NK-92 (cell line): ENCODE results near the gene NBPF26.
"Not testable (repeated sequence)": the region's sequence is repeated elsewhere in the genome, so short reads cannot be mapped to it uniquely, and the experiment has no call there.

Source experiments
- DNase-seq: peaks from one replicate; lab custom pipeline; 2025; ENCODE audit not compliant: unreplicated experiment; lab: John Stamatoyannopoulos, UW

Gene NBPF26

DNA sequence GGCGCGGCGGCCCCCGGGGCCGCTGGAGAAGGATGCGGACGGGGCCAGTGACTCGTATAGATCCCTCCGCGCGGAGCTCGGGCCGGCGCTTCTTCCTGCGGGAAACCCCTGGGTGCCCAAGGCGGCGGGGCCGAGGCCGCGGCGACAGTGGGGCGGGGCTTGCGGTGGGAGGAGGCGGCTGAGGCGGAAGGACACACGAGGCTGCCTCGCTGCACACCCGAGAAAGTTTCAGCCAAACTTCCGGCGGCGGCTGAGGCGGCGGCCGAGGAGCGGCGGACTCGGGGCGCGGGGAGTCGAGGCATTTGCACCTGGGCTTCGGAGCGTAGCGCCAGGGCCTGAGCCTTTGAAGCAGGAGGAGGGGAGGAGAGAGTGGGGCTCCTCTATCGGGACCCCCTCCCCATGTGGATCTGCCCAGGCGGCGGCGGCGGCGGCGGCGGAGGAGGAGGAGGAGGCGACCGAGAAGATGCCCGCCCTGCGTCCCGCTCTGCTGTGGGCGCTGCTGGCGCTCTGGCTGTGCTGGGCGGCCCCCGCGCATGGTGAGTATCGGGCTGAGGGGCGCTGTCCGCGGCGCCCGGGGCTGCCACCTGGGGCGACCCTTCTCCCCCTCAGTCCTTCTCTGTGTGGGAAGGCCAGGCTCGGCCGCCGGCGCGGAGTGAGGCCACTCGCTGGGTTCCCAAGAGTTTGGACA is at the start of gene NBPF26:
Gene NBPF26, plus strand, starts transcription at position 231 of the 688 bp plus-strand sequence.
- DNase-seq, result not testable (repeated sequence)

GRCh38 chr1:120680106-120680819 is 43.5 kb upstream of the NBPF26 start:
- DNase-seq, result not testable (repeated sequence)

DNA sequence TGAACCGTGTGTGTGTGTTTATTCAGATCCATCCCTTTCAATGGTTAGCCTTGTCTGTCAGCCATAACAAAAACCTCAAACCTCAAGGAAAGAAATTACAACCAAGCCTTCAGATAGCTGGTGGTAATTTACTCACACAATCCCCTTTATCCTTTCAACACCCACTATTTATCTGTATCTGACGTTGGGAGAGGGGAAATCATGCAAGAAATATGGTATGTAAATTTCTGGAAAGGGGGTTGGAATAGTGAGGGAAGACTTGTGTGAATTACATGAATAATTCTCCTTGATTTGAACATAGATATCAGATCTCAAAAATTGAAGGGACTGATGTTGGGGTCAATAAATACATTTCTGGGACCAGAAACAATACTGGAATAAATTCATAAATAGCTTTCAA is 42.8 kb upstream of the NBPF26 start:
- DNase-seq, result not testable (repeated sequence)

DNA sequence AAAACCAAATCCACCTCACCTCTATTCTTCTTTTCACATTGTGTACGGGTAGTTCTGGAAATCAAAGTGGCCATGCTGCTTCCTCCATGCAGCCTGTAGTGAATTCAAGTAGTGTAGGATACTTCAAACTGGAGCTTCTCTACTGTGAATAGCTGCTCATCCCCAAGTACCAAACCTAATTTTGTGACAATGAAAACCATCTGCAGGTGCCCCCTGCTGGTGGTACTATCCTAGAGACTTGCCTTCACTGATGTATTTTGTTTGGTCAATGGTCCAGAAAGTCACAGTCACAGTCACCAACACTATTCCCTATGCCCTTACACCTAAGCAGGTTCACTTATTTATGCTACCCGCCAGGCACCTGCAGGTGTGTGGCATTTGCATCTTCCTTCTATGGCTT is 39.3 kb upstream of the NBPF26 start:
- DNase-seq, result not testable (repeated sequence)

GRCh38 chr1:120685622-120686021 is 38.1 kb upstream of the NBPF26 start:
- not testable (repeated sequence) for DNase-seq

DNA sequence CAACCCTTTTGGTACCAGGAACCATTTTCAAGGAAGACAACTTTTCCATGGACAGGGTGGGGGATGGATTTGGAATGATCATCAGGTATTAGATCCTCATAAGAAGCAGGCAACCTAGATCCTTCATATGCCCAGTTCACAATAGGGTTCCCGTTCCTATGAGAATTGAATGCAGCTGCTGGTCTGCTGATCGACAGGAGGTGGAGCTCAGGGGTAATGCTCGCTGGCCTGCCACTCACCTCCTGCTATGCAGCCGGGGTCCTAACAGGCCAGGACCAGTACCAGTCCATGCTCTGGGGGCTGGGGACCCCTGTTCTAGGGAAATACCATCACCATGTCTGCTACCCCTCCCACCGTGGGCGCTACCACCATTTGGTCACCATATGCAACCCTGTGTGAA is 36.5 kb upstream of the NBPF26 start:
- not testable (repeated sequence) for DNase-seq

- DNase-seq, result not testable (repeated sequence)
These were observed 22.8 kb upstream of the NBPF26 start for GRCh38 chr1:120700807-120701562.

- not testable (repeated sequence) for DNase-seq
These were observed 409 bp upstream of the NBPF26 start for GRCh38 chr1:120723358-120723714.

DNA sequence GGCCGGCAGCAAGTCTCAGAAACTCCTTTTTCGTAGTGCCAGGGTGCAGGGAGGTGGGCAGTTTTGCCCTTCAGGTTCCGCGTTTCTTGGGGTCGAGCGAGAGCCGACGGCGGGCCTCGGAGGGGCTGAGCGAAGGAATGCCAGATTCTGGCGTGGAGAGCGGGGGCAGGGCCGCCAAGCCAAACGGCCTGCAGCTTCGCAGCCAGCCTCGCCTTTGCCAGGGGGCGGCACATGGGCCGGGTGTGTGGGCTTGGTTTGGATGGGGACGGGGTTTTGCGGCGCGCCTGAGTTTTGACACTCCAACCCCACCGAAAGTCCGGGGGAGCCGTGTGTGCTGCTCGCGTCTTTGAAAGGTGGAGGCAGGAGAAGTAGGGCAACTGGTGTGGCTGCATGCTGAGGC is 762 bp downstream of the NBPF26 start:
- DNase-seq, result not testable (repeated sequence)

GRCh38 chr1:120728811-120729210 is 5.1 kb downstream of the NBPF26 start:
- DNase-seq, result not testable (repeated sequence)

DNA sequence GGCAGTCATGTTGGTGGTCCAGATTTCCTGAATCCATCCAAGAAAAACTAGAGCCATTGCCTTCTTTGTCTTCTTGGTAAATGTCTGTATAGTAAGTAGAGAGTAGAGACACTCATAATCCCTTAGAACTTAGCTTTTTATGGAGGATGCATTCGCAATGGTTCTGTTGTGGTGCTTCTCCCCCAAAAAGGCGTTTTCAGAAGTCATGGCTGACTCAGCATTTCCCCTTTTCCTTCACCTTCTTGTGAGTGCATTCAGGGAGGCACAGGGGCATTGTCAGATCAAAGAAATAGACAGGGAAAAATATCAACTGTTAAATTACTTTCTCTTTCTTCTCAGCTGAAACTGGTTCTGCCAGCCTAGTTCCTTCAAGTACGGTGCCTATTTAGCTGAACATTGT is 45.3 kb downstream of the NBPF26 start:
- not testable (repeated sequence) for DNase-seq

GRCh38 chr1:120805452-120805851 is 81.7 kb downstream of the NBPF26 start:
- DNase-seq, result not testable (repeated sequence)

GRCh38 chr1:120811822-120812221 is 88.1 kb downstream of the NBPF26 start:
- not testable (repeated sequence) for DNase-seq

DNA sequence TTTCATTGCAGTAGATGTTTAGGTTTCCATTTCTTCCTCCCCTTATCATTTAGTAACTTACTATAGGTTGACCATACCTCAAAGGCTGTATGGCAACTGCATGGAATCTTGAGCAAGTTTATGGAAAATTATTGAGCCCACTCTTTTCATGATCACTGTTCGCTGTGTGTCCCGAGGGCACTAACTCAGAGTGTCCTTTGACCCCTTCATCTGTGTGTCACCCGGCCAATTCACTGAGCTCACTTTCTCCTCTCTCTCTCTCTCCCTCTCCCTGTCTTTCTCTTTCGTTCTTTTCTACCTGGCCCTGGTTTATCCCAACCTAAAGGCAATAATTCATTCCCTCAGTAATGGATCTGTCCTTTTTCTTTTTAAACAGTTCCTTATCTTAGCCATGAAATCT is 101.3 kb downstream of the NBPF26 start:
- DNase-seq, result not testable (repeated sequence)

GRCh38 chr1:120826623-120827022 is 102.9 kb downstream of the NBPF26 start:
- DNase-seq, result not testable (repeated sequence)

DNA sequence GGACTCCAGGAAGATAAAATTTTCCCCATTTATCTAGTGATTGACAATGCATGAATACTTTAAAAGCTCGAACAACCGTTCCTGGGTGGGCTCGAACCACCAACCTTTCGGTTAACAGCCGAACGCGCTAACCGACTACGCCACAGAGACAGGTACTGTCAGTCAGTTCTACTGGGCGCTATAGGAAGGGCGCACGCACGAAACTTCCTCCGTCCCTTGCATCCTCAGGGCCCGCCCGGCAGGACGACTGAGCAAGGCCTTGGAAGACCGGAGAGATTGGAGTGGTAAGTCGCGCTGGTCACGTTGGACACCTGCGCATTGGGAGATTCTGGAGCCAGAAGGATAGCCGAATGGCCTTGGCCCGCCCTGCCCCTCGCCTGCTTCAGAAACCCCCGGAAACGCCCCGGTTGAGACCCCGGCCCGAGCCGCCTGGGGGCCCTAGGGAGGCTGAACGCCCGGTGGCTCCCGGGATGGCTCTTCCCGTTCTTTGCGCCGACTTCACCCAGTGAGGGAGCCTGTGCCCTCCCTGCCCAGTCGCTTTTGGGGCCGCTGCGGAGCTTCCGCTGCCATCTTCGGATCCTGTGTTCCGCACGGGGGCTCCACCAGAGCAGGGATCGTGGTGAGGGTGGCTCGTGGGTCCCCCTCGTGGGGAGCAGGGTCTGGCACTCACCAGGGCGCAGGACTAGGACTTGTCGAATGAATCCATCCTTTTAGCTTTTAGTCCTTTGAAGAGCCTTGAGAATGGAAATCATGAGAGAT is 120.6 kb downstream of the NBPF26 start:
- not testable (repeated sequence) for DNase-seq

DNA sequence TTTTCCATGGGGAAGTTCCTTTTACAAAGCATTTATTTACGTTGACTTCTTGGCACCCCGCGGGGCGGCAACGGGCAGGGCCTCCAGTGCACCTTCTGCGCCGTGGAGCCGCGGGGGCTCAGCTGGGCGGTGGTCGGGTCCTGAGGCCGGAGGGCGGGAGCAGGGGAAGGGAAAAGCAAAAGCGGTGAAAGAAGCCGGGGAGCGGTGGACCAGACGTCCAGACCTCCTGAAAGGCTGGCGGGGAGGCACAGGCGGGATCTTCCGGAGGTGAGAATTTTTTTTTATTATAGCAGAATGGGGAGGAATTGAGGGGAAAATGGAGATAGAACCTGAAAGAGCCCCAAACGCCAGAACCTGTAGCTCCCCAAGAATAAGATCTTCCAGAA is 121.2 kb downstream of the NBPF26 start:
- DNase-seq, result not testable (repeated sequence)

DNA sequence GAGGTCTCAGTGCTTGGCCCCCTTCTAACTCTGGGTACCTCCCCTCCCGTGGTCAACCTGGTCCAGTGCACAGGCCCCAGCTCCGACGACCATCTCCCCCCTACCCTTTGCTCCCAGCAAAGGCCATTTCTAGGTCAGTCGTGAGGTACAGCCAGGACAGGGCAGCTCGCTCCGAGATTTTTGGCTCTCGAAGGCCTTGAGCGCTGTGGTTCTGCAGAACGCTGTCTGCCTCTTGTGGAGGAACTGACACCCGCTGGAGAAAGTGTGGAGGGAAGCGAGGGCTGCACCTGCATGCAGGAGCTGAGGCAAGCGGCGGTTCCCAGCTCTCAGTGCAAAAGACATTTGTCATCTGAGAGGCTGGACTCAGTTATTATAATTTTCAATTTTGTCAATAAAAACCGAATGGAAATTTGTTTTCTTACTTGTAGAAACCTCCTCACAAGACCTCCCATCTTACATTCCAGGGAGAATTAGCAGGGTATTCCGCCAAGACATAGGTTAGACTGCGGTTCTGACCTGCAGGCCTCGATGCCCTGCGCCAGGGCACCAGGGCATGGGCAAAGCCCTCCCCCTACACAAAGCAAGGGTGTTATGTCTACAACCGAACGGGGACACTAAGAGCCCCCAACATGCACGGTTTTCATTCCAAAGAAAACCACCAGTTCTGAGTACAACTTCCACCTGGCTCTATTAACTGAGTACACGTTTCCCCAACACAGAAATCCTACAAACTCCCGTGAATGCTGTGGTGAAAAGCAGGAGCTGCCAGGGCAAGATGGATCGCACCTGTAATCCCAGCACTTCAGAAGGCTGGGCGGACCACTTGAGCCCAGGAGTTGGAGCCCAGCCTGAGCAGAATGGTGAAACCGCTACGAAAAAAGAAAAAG is 125.9 kb downstream of the NBPF26 start:
- not testable (repeated sequence) for DNase-seq

GRCh38 chr1:120850287-120850536 is 126.5 kb downstream of the NBPF26 start:
- DNase-seq, result not testable (repeated sequence)
